HepG2 (cell line): ENCODE results near the gene MXD1. TPM values are rescaled to one million over a fixed set of nuclear protein-coding genes. Genes with fewer than 3 reads are reported as not detected.

Experiments used
- ATAC-seq: fragments of 200-7000 bp; cut with Tn5 transposase; 3 replicates; pipeline ENCODE4 v1.9.1; 2020; ENCODE audit warnings: mild to moderate bottlenecking, moderate library complexity
- BruUV-seq: library from RNA; stranded (reverse); fragments of 400-500 nt; replicated peaks from 2 replicates; lab custom pipeline; 2021; lab: Mats Ljungman, UMichigan
- CTCF ChIA-PET: fragments of 300-600 bp; formaldehyde crosslinking; extraction: SDS; loops from one replicate; lab custom pipeline; 2021; ENCODE audit warnings: low total read pairs, inconsistent platforms, low intra/inter-chr PET ratio; lab: Yijun Ruan, JAX
- POLR2A ChIA-PET: fragments of 350-600 bp; sonication (Branson Sonifier 250); formaldehyde crosslinking; loops from one replicate; lab custom pipeline; 2020; ENCODE audit warnings: antibody characterized with exemption, inconsistent platforms; lab: Yijun Ruan, JAX
- DNase-seq: peaks from one replicate; pipeline ENCODE4 v3.0.0-alpha.2; 2015; ENCODE audit warnings: low spot score
- FAIRE-seq: peaks from 3 replicates; lab custom pipeline; 2011; peaks lifted over from hg19 to GRCh38; lab: Jason Lieb, UNC
- H2AFZ ChIP-seq: one replicate; pipeline ENCODE4 v1.6.1; 2011; ENCODE audit warnings: low read length, inconsistent platforms
- H3K27ac ChIP-seq: fragments of 300-600 bp; 3 replicates; pipeline ENCODE4 v1.8.0; 2011; ENCODE audit warnings: mixed run types, mild to moderate bottlenecking, mixed read lengths, low read length, inconsistent platforms; ENCODE audit not compliant: insufficient read depth; ENCODE audit errors: extremely low read length
- H3K27me3 ChIP-seq, 2 experiments: fragments of 200-600 bp in 1 of 2; 2 replicates in 1 of 2; 3 replicates in 1 of 2; pipeline versions ENCODE4 v1.6.0 to v1.8.0; 2011; ENCODE audit warnings: low read length in 2 of 2, mild to moderate bottlenecking in 2 of 2, moderate library complexity in 2 of 2, inconsistent platforms in 1 of 2; ENCODE audit not compliant: insufficient read depth in 2 of 2, control insufficient read depth in 1 of 2
- H3K36me3 ChIP-seq, 2 experiments: fragments of 200-600 bp in 1 of 2; replicated peaks in 1 of 2; 2 replicates in 1 of 2; 3 replicates in 1 of 2; pipeline versions ENCODE4 v1.5.1 to v1.8.0; 2011; ENCODE audit warnings: low read length in 2 of 2, inconsistent platforms in 1 of 2; ENCODE audit not compliant: insufficient read depth in 2 of 2, control insufficient read depth in 1 of 2
- H3K4me1 ChIP-seq: 2 replicates; pipeline ENCODE4 v1.5.1; 2012; ENCODE audit warnings: low read length, inconsistent platforms; ENCODE audit not compliant: insufficient read depth
- H3K4me2 ChIP-seq: 2 replicates; pipeline ENCODE4 v1.6.0; 2011; ENCODE audit warnings: low read depth, low read length, inconsistent platforms
- H3K4me3 ChIP-seq, 3 experiments: fragments of 200-600 bp in 1 of 3; sonication (generic), shearing (Covaris generic) in 1 of 3; replicated peaks in 1 of 3; 2 replicates each; pipeline ENCODE4 v1.5.1; 2011 to 2016; ENCODE audit warnings: low read length in 3 of 3, inconsistent platforms in 2 of 3, low read depth in 2 of 3, mild to moderate bottlenecking in 2 of 3, control low read depth in 1 of 3, mixed read lengths in 1 of 3; ENCODE audit not compliant: insufficient read depth in 1 of 3
- H3K79me2 ChIP-seq: one replicate; pipeline ENCODE4 v1.6.1; 2011; ENCODE audit warnings: low read length, inconsistent platforms; ENCODE audit not compliant: insufficient read depth
- H3K9ac ChIP-seq: 2 replicates; pipeline ENCODE4 v1.6.0; 2011; ENCODE audit warnings: mild to moderate bottlenecking, low read depth, low read length, inconsistent platforms; ENCODE audit not compliant: insufficient read depth
- H3K9me3 ChIP-seq: 2 replicates; pipeline ENCODE4 v1.5.1; 2012; ENCODE audit warnings: mild to moderate bottlenecking, low read length
- H4K20me1 ChIP-seq: 2 replicates; pipeline ENCODE4 v1.6.0; 2011; ENCODE audit warnings: inconsistent platforms, mild to moderate bottlenecking, low read length, moderate library complexity; ENCODE audit not compliant: insufficient read depth
- KAT2B ChIP-seq: fragments of 150-350 bp; IDR thresholded peaks from 2 replicates; pipeline ENCODE4 v1.6.1; 2014; ENCODE audit warnings: low read depth, low read length, borderline replicate concordance
- PATZ1 ChIP-seq: sonication (generic); formaldehyde crosslinking; IDR thresholded peaks from 2 replicates; pipeline ENCODE4 v1.4.0; 2020; ENCODE audit warnings: missing genetic modification reagents
- ZNF687 ChIP-seq: sonication (generic); formaldehyde crosslinking; IDR thresholded peaks from 2 replicates; pipeline ENCODE4 v1.5.1; 2020; ENCODE audit warnings: mild to moderate bottlenecking, missing genetic modification reagents, moderate library complexity
- ZNF766 ChIP-seq: sonication (generic); formaldehyde crosslinking; IDR thresholded peaks from 2 replicates; pipeline ENCODE4 v1.5.0; 2020; ENCODE audit warnings: missing genetic modification reagents, borderline replicate concordance
- WGBS: methylation state at CpG from one replicate; pipeline ENCODE4 v1.1.6; 2017; ENCODE audit warnings: low lambda C conversion rate; 5-methylcytosine and 5-hydroxymethylcytosine counted together
- in situ Hi-C: cut with HindIII; loops from 2 replicates; pipeline ENCODE4 v1.10.0; 2017; ENCODE audit warnings: low pct_unique_long_range_greater_than_20kb; ENCODE audit not compliant: extremely low pct_ligation_motif_present
- intact Hi-C: fragments of 100-400 bp; cut with micrococcal nuclease; formaldehyde crosslinking; loops from one replicate; pipeline ENCODE4 v1.10.0; 2022; ENCODE audit not compliant: unreplicated experiment
- polyA plus RNA-seq, 8 experiments: library from polyadenylated mRNA; depleted of rRNA in 3 of 8; stranded (reverse) in 7 of 8; unstranded in 1 of 8; fragments of >200 nt; fragmentation: Illumina TruSeq in 4 of 8; extraction: Trizol in 4 of 8; gene quantifications; 2 replicates each; pipeline versions ENCODE4 v1.2.1 to v1.2.3, GENCODE V29; 2011 to 2016; ENCODE audit warnings: low read depth in 4 of 8, missing spikeins in 1 of 8, mixed read lengths in 1 of 8; ENCODE audit not compliant: insufficient read depth in 1 of 8
- small RNA-seq, 3 experiments: library from RNA; depleted of rRNA; stranded (forward); fragments of <200 nt; gene quantifications; one replicate each; pipeline ENCODE3, GENCODE V24; 2012; ENCODE audit warnings: low read depth in 2 of 3, low replicate concordance in 1 of 3; ENCODE audit not compliant: insufficient read length in 3 of 3, insufficient read depth in 2 of 3
- total RNA-seq, 5 experiments: library from RNA; depleted of rRNA; stranded (reverse); fragments of >200 nt; fragmentation: Illumina TruSeq; extraction: Trizol; gene quantifications; 2 replicates each; pipeline ENCODE4 v1.2.3, GENCODE V29; 2016; ENCODE audit warnings: low read depth in 1 of 5

Gene MXD1
- total and polyA plus RNA-seq, 2 of the 13 experiments (the other 11 are each of a cell fraction or from before 2014, with no cell fraction given), result 6.4 to 14.9 TPM

- 76% methylated on average over 5 of the region's 12 CpGs for WGBS
- CTCF ChIA-PET, result no interaction called here
- no peak overlapping the region for H3K4me2 ChIP-seq
- in situ Hi-C loops, result no loop called here
- TF ChIP-seq KAT2B, result no peak
- peak; percentile 78 for TF ChIP-seq PATZ1 (CRISPR knock-in tag)
- TF ChIP-seq ZNF687 (CRISPR knock-in tag), result peak; percentile 21; the same call in 1 of the 2 replicates
- no peak for TF ChIP-seq ZNF766 (CRISPR knock-in tag)
- no peaks in the 10 kb centered on the region for H3K36me3 ChIP-seq
- FAIRE-seq, result no peak
- H3K27ac ChIP-seq, result no peak overlapping the region
- H3K4me3 ChIP-seq, result no peak overlapping the region
- H3K27me3 ChIP-seq, result no peaks in the 10 kb centered on the region; a peak in 1 of 5 replicates
- intact Hi-C loops, result no loop called here
- no TSS peak for BruUV-seq
- H3K79me2 ChIP-seq, result no peaks in the 10 kb centered on the region
- peaks cover 21% of the 10 kb centered on the region for H3K4me1 ChIP-seq
- DNase-seq, result no peak
- no peak overlapping the region for H2AFZ ChIP-seq
- H3K9ac ChIP-seq, result no peak overlapping the region
- H3K9me3 ChIP-seq, result no peaks in the 10 kb centered on the region
- POLR2A ChIA-PET, result no interaction called here
- ATAC-seq, result no peak
- no peaks in the 10 kb centered on the region for H4K20me1 ChIP-seq
Observed at GRCh38 chr2:69989441-69990105, 74.7 kb downstream of the MXD1 start.

Small RNA genes within 50 kb of the gene (small RNA-seq; reads per million reads assigned to genes)
- gene RPL23AP92, result 0 reads per million in 3 experiments

Other genes starting within 250 kb of the MXD1 start
- 155 and 237 TPM in 2 replicates for gene ANXA4, start 173.0 kb upstream of the MXD1 start, total RNA-seq (2016; rRNA removed; fragmentation: Illumina TruSeq; extraction: Trizol)
- gene ANXA4, start 173.0 kb upstream of the MXD1 start, polyA plus RNA-seq (2011; rRNA removed), result 147 and 168 TPM in 2 replicates
- gene GMCL1, start 85.4 kb upstream of the MXD1 start, total RNA-seq (2016; rRNA removed; fragmentation: Illumina TruSeq; extraction: Trizol), result 18.7 and 24.0 TPM in 2 replicates
- gene GMCL1, start 85.4 kb upstream of the MXD1 start, polyA plus RNA-seq (2011; rRNA removed), result 13.3 and 24.0 TPM in 2 replicates
- gene SNRNP27, start 21.2 kb upstream of the MXD1 start, total RNA-seq (2016; rRNA removed; fragmentation: Illumina TruSeq; extraction: Trizol), result 54.6 and 80.8 TPM in 2 replicates
- gene SNRNP27, start 21.2 kb upstream of the MXD1 start, polyA plus RNA-seq (2011; rRNA removed), result 36.4 and 49.8 TPM in 2 replicates
- 0.40 and 0.42 TPM in 2 replicates for gene ASPRV1, start 46.5 kb downstream of the MXD1 start, total RNA-seq (2016; rRNA removed; fragmentation: Illumina TruSeq; extraction: Trizol)
- 0.48 and 0.52 TPM in 2 replicates for gene ASPRV1, start 46.5 kb downstream of the MXD1 start, polyA plus RNA-seq (2011; rRNA removed)
- gene PCBP1, start 172.4 kb downstream of the MXD1 start, total RNA-seq (2016; rRNA removed; fragmentation: Illumina TruSeq; extraction: Trizol), result 32.0 and 104 TPM in 2 replicates
- gene PCBP1, start 172.4 kb downstream of the MXD1 start, polyA plus RNA-seq (2011; rRNA removed), result 137 and 144 TPM in 2 replicates